ENCODE measurements around the gene CYP4F22. TPM values are rescaled to one million over a fixed set of nuclear protein-coding genes. Genes with fewer than 3 reads are reported as not detected.

CYP4F22 gene
- total RNA-seq, 1 donor = not detected

DNA sequence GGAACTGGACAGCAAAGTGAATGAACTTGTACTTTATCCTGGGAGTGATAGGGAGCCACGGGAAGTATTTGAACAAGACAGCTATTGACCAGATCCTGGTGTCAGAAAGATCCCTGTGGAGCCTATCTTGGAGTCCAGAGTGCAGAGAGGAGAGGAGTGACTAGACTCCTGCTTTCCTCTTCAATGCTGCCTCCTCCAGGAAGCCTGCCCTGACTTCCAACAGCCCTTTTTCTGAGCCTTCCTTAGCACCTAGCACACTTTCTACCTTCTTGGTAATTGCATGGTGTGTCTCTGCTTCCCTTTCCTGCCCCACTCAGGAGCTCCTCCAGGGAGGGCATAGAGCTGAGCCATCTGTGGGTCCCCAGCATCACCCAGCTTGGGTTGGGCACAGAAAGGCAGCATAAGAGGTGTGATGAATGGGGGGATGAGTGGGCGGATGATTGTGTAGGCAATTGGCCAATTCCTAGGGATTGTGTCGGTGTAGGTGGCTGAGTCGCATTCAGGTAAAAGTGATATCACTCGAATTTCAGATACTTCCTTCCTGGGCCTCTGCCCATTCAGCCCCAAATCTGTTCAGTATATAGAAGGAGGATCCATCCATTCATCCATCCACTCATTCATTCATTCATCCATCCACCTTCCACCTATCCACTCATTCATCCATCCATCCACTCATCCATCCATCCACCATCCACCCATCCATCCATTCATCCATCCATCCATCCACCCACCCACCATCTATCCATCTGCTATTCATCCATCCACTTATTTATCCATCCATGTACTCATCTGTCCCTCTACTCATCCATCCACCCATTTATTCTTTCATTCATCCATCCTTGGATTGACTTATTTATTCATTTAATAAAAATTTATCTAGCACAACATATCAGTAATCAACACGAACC lies 26.9 kb downstream of the CYP4F22 start:
- H4K20me1 ChIP-seq (ENCODE audit: insufficient read depth, low read length) = no peaks in the 10 kb centered on the region
- no peaks in the 10 kb centered on the region for H3K79me2 ChIP-seq (ENCODE audit: insufficient read depth, low read length)
- no peaks in the 10 kb centered on the region for H3K27me3 ChIP-seq (ENCODE audit: insufficient read depth, low read length)
- H3K36me3 ChIP-seq (ENCODE audit: insufficient read depth, low read length) = no peaks in the 10 kb centered on the region
- DNase-seq (ENCODE audit: insufficient read length, low spot score, missing footprints) = no peak
- TF ChIP-seq, protein P1, sequence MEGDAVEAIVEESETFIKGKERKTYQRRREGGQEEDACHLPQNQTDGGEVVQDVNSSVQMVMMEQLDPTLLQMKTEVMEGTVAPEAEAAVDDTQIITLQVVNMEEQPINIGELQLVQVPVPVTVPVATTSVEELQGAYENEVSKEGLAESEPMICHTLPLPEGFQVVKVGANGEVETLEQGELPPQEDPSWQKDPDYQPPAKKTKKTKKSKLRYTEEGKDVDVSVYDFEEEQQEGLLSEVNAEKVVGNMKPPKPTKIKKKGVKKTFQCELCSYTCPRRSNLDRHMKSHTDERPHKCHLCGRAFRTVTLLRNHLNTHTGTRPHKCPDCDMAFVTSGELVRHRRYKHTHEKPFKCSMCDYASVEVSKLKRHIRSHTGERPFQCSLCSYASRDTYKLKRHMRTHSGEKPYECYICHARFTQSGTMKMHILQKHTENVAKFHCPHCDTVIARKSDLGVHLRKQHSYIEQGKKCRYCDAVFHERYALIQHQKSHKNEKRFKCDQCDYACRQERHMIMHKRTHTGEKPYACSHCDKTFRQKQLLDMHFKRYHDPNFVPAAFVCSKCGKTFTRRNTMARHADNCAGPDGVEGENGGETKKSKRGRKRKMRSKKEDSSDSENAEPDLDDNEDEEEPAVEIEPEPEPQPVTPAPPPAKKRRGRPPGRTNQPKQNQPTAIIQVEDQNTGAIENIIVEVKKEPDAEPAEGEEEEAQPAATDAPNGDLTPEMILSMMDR (IDR thresholded peaks at IDR 0.05; ENCODE audit: extremely low read depth, low read depth, low read length) = no peak
- no peak overlapping the region for H3K27ac ChIP-seq (ENCODE audit: low read depth, low read length)
- no peak overlapping the region for H3K4me3 ChIP-seq (ENCODE audit: insufficient read depth, low read length)
- H3K9me3 ChIP-seq (ENCODE audit: low read depth, low read length) = no peaks in the 10 kb centered on the region
- no peaks in the 10 kb centered on the region for H3K4me1 ChIP-seq (ENCODE audit: insufficient read depth, low read length)
- H2AFZ ChIP-seq (ENCODE audit: low read length) = no peak overlapping the region
- no peak overlapping the region for H3K4me2 ChIP-seq (ENCODE audit: insufficient read depth, low read length)

DNA sequence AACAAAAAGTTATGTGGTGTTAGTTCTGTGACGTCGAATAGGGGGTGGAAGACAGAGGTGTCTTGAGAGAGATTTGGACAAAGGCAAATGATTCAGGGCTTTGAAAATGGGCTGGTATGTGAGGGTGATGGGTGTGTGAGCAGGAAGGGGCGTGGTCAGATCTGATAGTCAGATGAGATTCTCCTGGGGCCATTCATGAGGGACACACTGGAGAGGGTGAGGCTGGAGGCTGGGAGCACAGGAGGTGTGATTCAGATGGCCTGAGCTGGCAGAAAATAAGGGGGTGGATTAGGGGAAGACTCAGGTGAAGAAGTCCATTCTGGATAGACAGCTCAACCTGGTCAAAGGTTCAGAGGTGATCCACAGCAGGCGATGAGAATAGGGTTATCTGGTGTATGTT lies 28.0 kb downstream of the CYP4F22 start:
- H3K27ac ChIP-seq (ENCODE audit: low read depth, low read length) = no peak overlapping the region
- no peaks in the 10 kb centered on the region for H3K9me3 ChIP-seq (ENCODE audit: low read depth, low read length)
- no peak for DNase-seq (ENCODE audit: insufficient read length, low spot score, missing footprints)
- TF ChIP-seq, protein P1 (IDR thresholded peaks at IDR 0.05; ENCODE audit: extremely low read depth, low read depth, low read length) = no peak
- no peak overlapping the region for H3K4me3 ChIP-seq (ENCODE audit: insufficient read depth, low read length)
- H3K27me3 ChIP-seq (ENCODE audit: insufficient read depth, low read length) = no peaks in the 10 kb centered on the region
- H3K79me2 ChIP-seq (ENCODE audit: insufficient read depth, low read length) = no peaks in the 10 kb centered on the region
- no peaks in the 10 kb centered on the region for H3K36me3 ChIP-seq (ENCODE audit: insufficient read depth, low read length)
- H3K4me1 ChIP-seq (ENCODE audit: insufficient read depth, low read length) = no peaks in the 10 kb centered on the region
- no peak overlapping the region for H2AFZ ChIP-seq (ENCODE audit: low read length)
- H4K20me1 ChIP-seq (ENCODE audit: insufficient read depth, low read length) = no peaks in the 10 kb centered on the region
- no peak overlapping the region for H3K4me2 ChIP-seq (ENCODE audit: insufficient read depth, low read length)

DNA sequence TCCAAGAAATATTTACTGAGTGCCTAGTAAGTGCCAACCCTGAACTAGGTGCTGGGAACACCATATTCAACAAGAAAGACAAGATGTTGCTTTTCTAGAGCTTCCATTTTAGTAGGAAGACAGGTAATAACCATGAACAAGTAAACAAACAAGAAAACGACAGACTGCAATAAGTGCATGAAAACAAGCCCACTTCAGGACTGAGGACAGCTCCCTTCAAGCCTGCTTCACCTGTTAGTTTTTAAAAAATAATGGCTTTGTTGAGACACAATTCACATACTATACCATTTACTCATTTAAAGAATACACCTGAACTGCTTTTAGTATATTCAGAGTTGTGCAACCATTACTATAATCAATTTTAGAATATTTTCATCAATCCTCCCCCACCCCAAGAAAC lies 30.4 kb downstream of the CYP4F22 start:
- TF ChIP-seq, protein P1 (IDR thresholded peaks at IDR 0.05; ENCODE audit: extremely low read depth, low read depth, low read length) = no peak
- no peaks in the 10 kb centered on the region for H3K27me3 ChIP-seq (ENCODE audit: insufficient read depth, low read length)
- no peak overlapping the region for H3K27ac ChIP-seq (ENCODE audit: low read depth, low read length)
- H3K4me2 ChIP-seq (ENCODE audit: insufficient read depth, low read length) = no peak overlapping the region
- H2AFZ ChIP-seq (ENCODE audit: low read length) = no peak overlapping the region
- no peaks in the 10 kb centered on the region for H3K9me3 ChIP-seq (ENCODE audit: low read depth, low read length)
- no peak for DNase-seq (ENCODE audit: insufficient read length, low spot score, missing footprints)
- H3K36me3 ChIP-seq (ENCODE audit: insufficient read depth, low read length) = no peaks in the 10 kb centered on the region
- no peak overlapping the region for H3K4me3 ChIP-seq (ENCODE audit: insufficient read depth, low read length)
- H4K20me1 ChIP-seq (ENCODE audit: insufficient read depth, low read length) = no peaks in the 10 kb centered on the region
- no peaks in the 10 kb centered on the region for H3K79me2 ChIP-seq (ENCODE audit: insufficient read depth, low read length)
- no peaks in the 10 kb centered on the region for H3K4me1 ChIP-seq (ENCODE audit: insufficient read depth, low read length)

DNA sequence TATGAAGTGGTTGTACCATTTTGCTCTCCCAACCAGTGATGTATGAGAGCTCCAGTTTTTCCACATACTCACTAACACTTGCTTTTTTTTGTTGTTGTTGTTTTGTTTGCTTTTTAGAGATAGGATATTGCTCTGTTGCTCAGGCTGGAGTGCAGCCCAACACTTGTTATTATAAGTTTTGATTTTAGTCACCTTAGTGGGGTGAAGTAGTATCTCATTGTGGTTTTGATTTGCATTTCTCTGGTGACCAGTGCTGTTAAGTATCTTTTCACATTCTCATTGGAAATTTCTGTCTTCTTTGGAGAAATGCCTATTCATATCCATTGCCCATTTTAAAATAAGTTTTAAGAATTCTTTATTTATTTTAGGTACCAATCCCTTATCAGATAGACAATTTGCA lies 31.3 kb downstream of the CYP4F22 start:
- TF ChIP-seq, protein P1 (IDR thresholded peaks at IDR 0.05; ENCODE audit: extremely low read depth, low read depth, low read length) = no peak
- Histone ChIP-seq H3K4me1 (ENCODE audit: insufficient read depth, low read length) (no peaks in the 10 kb centered on the region), H3K27me3 (ENCODE audit: insufficient read depth, low read length) (no peaks in the 10 kb centered on the region), H3K36me3 (ENCODE audit: insufficient read depth, low read length) (no peaks in the 10 kb centered on the region), H3K4me2 (ENCODE audit: insufficient read depth, low read length) (no peak overlapping the region), H3K4me3 (ENCODE audit: insufficient read depth, low read length) (no peak overlapping the region), H4K20me1 (ENCODE audit: insufficient read depth, low read length) (no peaks in the 10 kb centered on the region), H3K27ac (ENCODE audit: low read depth, low read length) (no peak overlapping the region), H2AFZ (ENCODE audit: low read length) (no peak overlapping the region), H3K9me3 (ENCODE audit: low read depth, low read length) (no peaks in the 10 kb centered on the region), H3K79me2 (ENCODE audit: insufficient read depth, low read length) (no peaks in the 10 kb centered on the region)
- DNase-seq (ENCODE audit: insufficient read length, low spot score, missing footprints) = no peak

Data from osteoblast (primary cell).